GM21717 (cell line): ENCODE data around the gene PLSCR3.
"Not testable (repeated sequence)": the region's sequence is repeated elsewhere in the genome, so short reads cannot be mapped to it uniquely, and the experiment has no call there.

Experiments used
- ATAC-seq: cut with Tn5 transposase; IDR thresholded peaks from one replicate; pipeline ENCODE4 v1.9.1; 2021; ENCODE audit warnings: mild to moderate bottlenecking, moderate library complexity; ENCODE audit not compliant: unreplicated experiment

The PLSCR3 gene

GRCh38 chr17:7382901-7383300 lies 11.4 kb downstream of the PLSCR3 start:
- no peak for ATAC-seq

GRCh38 chr17:7380855-7381683 lies 13.3 kb downstream of the PLSCR3 start, which contains the start of gene TNK1:
TNK1 (plus strand) TSS chr17:7381089; CDS start chr17:7382927, 1,838 bp downstream.
- no peak for ATAC-seq

GRCh38 chr17:7380321-7380720 lies 14.0 kb downstream of the PLSCR3 start:
- no peak for ATAC-seq

GRCh38 chr17:7379134-7379533 lies 15.2 kb downstream of the PLSCR3 start:
- ATAC-seq = no peak

GRCh38 chr17:7374353-7374752 lies 20.0 kb downstream of the PLSCR3 start:
- no peak for ATAC-seq

GRCh38 chr17:7370853-7371252 lies 23.5 kb downstream of the PLSCR3 start:
- no peak for ATAC-seq

GRCh38 chr17:7369825-7370224 lies 24.5 kb downstream of the PLSCR3 start:
- no peak for ATAC-seq

- not testable (repeated sequence) for ATAC-seq
These were observed 25.7 kb downstream of the PLSCR3 start for GRCh38 chr17:7368599-7368994.

GRCh38 chr17:7367918-7368598 lies 26.3 kb downstream of the PLSCR3 start:
- no peak for ATAC-seq

GRCh38 chr17:7367083-7367482 lies 27.2 kb downstream of the PLSCR3 start:
- ATAC-seq = no peak

GRCh38 chr17:7365963-7366362 lies 28.4 kb downstream of the PLSCR3 start:
- ATAC-seq = not testable (repeated sequence)

- ATAC-seq = no peak
These were observed 31.0 kb downstream of the PLSCR3 start for GRCh38 chr17:7363311-7363710.

- ATAC-seq = no peak
These were observed 32.4 kb downstream of the PLSCR3 start for GRCh38 chr17:7361906-7362305.

GRCh38 chr17:7357381-7357780 lies 36.9 kb downstream of the PLSCR3 start:
- no peak for ATAC-seq

GRCh38 chr17:7356756-7357155 lies 37.6 kb downstream of the PLSCR3 start:
- no peak for ATAC-seq

- no peak for ATAC-seq
These were observed 38.2 kb downstream of the PLSCR3 start for GRCh38 chr17:7356072-7356549.

- no peak for ATAC-seq
These were observed 38.8 kb downstream of the PLSCR3 start for GRCh38 chr17:7355573-7355972.

GRCh38 chr17:7355053-7355452 lies 39.3 kb downstream of the PLSCR3 start, which contains the start of gene TMEM95:
TMEM95 (plus strand) TSS chr17:7355156; CDS start chr17:7355205, 49 bp downstream.
- no peak for ATAC-seq

GRCh38 chr17:7354262-7354843 lies 40.0 kb downstream of the PLSCR3 start:
- ATAC-seq = no peak

GRCh38 chr17:7352910-7353635 lies 41.3 kb downstream of the PLSCR3 start:
- ATAC-seq = no peak

GRCh38 chr17:7352503-7352889 lies 41.8 kb downstream of the PLSCR3 start:
- ATAC-seq = no peak
